GM23338 (cell line): ENCODE results near the gene SBF2. TPM values are rescaled to one million over a fixed set of nuclear protein-coding genes. Genes with fewer than 3 reads are reported as not detected.

Experiments
- CREB1 ChIP-seq: fragments of 250-450 bp; sonication (Bioruptor Pico); IDR thresholded peaks from 2 replicates; pipeline ENCODE4 v1.5.0; 2020; ENCODE audit warnings: low read depth, mild to moderate bottlenecking, moderate library complexity
- EZH2 ChIP-seq: fragments of 200-600 bp; sonication (generic); IDR thresholded peaks from one replicate; pipeline ENCODE4 v1.8.0; 2017; ENCODE audit warnings: antibody characterized with exemption, mild to moderate bottlenecking, low read depth; ENCODE audit not compliant: unreplicated experiment
- JUNB ChIP-seq: IDR thresholded peaks from one replicate; pipeline ENCODE4 v1.6.1; 2016; ENCODE audit warnings: antibody characterized with exemption; ENCODE audit not compliant: unreplicated experiment
- NANOG ChIP-seq: IDR thresholded peaks from 2 replicates; pipeline ENCODE4 v1.6.1; 2016; ENCODE audit warnings: antibody characterized with exemption, borderline replicate concordance
- REST ChIP-seq: IDR thresholded peaks from one replicate; pipeline ENCODE4 v1.6.1; 2018; ENCODE audit warnings: antibody characterized with exemption; ENCODE audit not compliant: unreplicated experiment
- ZNF331 ChIP-seq: fragments of 250-450 bp; sonication (Bioruptor Pico); IDR thresholded peaks from 2 replicates; pipeline ENCODE4 v1.5.0; 2020; ENCODE audit warnings: low read depth, mild to moderate bottlenecking, moderate library complexity
- ZNF462 ChIP-seq: fragments of 250-450 bp; sonication (Bioruptor Pico); IDR thresholded peaks from 2 replicates; pipeline ENCODE4 v1.5.0; 2020; ENCODE audit warnings: mild to moderate bottlenecking, moderate library complexity
- polyA plus RNA-seq: library from polyadenylated mRNA; unstranded; fragments of >200 nt; fragmentation: Nextera tagmentation; extraction: Ambion mirVana; gene quantifications from 2 replicates; pipeline ENCODE4 v1.2.1, GENCODE V29; 2016
- total RNA-seq: library from RNA; depleted of rRNA; stranded (reverse); fragments of >200 nt; shearing (Covaris generic); gene quantifications from 2 replicates; pipeline ENCODE4 v1.2.3, GENCODE V29; 2014

The SBF2 gene
- total and polyA plus RNA-seq, 2 experiments from 2014 or later: 25.6 to 53.5 TPM

- TF ChIP-seq ZNF462 (CRISPR knock-in tag) (no peak), NANOG (no peak), ZNF331 (CRISPR knock-in tag) (no peak), JUNB (no peak), EZH2 (no peak), REST (no peak), CREB1 (CRISPR knock-in tag) (no peak)
Measured at GRCh38 chr11:10114593-10115404, 179.2 kb downstream of the SBF2 start (continued).
